ENCODE data around the gene ABCE1. TPM values are rescaled to one million over a fixed set of nuclear protein-coding genes. Genes with fewer than 3 reads are reported as not detected.

The ABCE1 gene

DNA sequence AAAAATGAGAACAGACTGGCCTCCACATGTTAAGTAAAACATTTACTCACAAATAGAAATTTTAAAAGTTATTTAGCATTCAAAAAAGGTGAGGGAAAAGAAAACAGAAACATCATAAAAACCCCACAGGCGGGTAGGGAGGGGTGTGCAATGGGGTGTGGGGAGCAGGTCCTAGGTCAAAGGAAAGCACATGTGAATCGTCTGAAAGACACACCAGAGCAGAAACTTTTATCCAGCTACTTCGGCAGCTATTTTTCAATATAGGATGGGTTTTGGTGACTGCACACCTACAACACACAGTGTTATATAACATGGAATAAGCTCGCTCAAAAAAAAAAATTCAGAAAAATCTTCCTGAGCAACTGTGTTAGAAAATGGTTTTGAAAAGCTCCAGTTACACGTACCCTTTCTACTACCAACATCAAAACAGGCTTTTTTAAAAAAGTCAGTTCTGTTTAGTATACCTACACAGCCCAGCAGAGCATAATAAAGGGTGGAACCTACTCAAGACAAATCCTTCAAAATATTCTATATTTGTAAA, 80.7 kb downstream of the ABCE1 start:
- Histone ChIP-seq H3K9ac (ENCODE audit: low read depth, low read length) (peak overlapping the region; percentile 95), H3K4me1 (ENCODE audit: control insufficient read depth, insufficient read depth, low read length) (peaks cover 19% of the 10 kb centered on the region), H3K27me3 (ENCODE audit: control insufficient read depth, insufficient read depth, low read length) (no peaks in the 10 kb centered on the region), H3K4me3 (ENCODE audit: low read length) (peak overlapping the region; percentile 95), H3K9me3 (replicated peaks; ENCODE audit: low read length) (no peaks in the 10 kb centered on the region), H3K36me3 (ENCODE audit: insufficient read depth, low read length) (peaks cover 4% of the 10 kb centered on the region), H3K4me2 (ENCODE audit: low read length) (peak overlapping the region; percentile 92)

Small RNA genes within 50 kb of the gene (small RNA-seq; reads per million reads assigned to genes)
- gene RF00019, result not detected
